Fibroblast of lung (primary cell): ENCODE results near the gene SLC6A16.

Source experiments
- CTCF ChIP-seq, 2 donors: IDR thresholded peaks in 1 of 2; conservative IDR thresholded peaks in 1 of 2; 1 replicate in 1 of 2; 2 replicates in 1 of 2; pipeline ENCODE4 v1.5.1; 2011 to 2012; ENCODE audit warnings: low read length in 2 of 2, control low read depth in 1 of 2, inconsistent platforms in 1 of 2, low read depth in 1 of 2, mild to moderate bottlenecking in 1 of 2
- EZH2 ChIP-seq: IDR thresholded peaks from 2 replicates; pipeline ENCODE4 v1.5.1; 2012; ENCODE audit warnings: low read length, control low read depth, mild to moderate bottlenecking; ENCODE audit errors: missing control alignments

- TF ChIP-seq CTCF (conservative IDR thresholded peaks at IDR 0.05 in 1 of 2, IDR thresholded peaks at IDR 0.05 in 1 of 2; ENCODE audit: low read depth in 1 of 2, low read length in 2 of 2) (no peak), EZH2 (no peak)
Observed at GRCh38 chr19:49315111-49315510, 9.9 kb downstream of the SLC6A16 start.
